HepG2 (cell line): Measurements from ENCODE around the gene TTLL8. TPM values are rescaled to one million over a fixed set of nuclear protein-coding genes. Genes with fewer than 3 reads are reported as not detected.
A peak's percentile ranks its signal among the peaks of the same experiment; 100 is the strongest.

ENCODE experiments used
- DNMT1 ChIP-seq: sonication (generic); formaldehyde crosslinking; IDR thresholded peaks from 2 replicates; pipeline ENCODE4 v1.5.1; 2020; ENCODE audit warnings: mild to moderate bottlenecking, missing genetic modification reagents
- KDM5B ChIP-seq: sonication (generic); formaldehyde crosslinking; IDR thresholded peaks from 2 replicates; pipeline ENCODE4 v1.4.0; 2020; ENCODE audit warnings: missing genetic modification reagents, mild to moderate bottlenecking, borderline replicate concordance
- KMT2B ChIP-seq: IDR thresholded peaks from 2 replicates; pipeline ENCODE4 v1.6.1; 2016; ENCODE audit warnings: missing genetic modification reagents, missing compliant biosample characterization
- RARA ChIP-seq: IDR thresholded peaks from 2 replicates; pipeline ENCODE4 v1.6.1; 2016; ENCODE audit warnings: missing genetic modification reagents, missing compliant biosample characterization
- RNF2 ChIP-seq: fragments of 450-650 bp; conservative IDR thresholded peaks from 2 replicates; pipeline ENCODE4 v1.6.1; 2016; ENCODE audit warnings: low read depth
- SIN3B ChIP-seq: fragments of 150-350 bp; IDR thresholded peaks from 2 replicates; pipeline ENCODE4 v1.6.1; 2014; ENCODE audit warnings: low read length
- XRCC5 ChIP-seq: fragments of 200-400 bp; formaldehyde crosslinking; optimal IDR thresholded peaks from 2 replicates; pipeline ENCODE3; 2017; ENCODE audit warnings: mild to moderate bottlenecking, low read length
- ZHX2 ChIP-seq, 2 experiments: sonication (generic) in 1 of 2; formaldehyde crosslinking in 1 of 2; IDR thresholded peaks; 2 replicates each; pipeline versions ENCODE4 v1.6.1 to v1.9.0; 2014 to 2022; ENCODE audit warnings: antibody characterized with exemption in 1 of 2, borderline replicate concordance in 1 of 2, inconsistent platforms in 1 of 2, low read depth in 1 of 2, missing genetic modification reagents in 1 of 2
- ZNF10 ChIP-seq: sonication (generic); formaldehyde crosslinking; IDR thresholded peaks from 2 replicates; pipeline ENCODE4 v1.4.0; 2020; ENCODE audit warnings: mild to moderate bottlenecking, low read depth, missing genetic modification reagents, borderline replicate concordance
- ZNF138 ChIP-seq: sonication (generic); formaldehyde crosslinking; IDR thresholded peaks from 2 replicates; pipeline ENCODE4 v1.5.0; 2020; ENCODE audit warnings: mild to moderate bottlenecking, low read depth, missing genetic modification reagents
- ZNF224 ChIP-seq: sonication (generic); formaldehyde crosslinking; IDR thresholded peaks from 2 replicates; pipeline ENCODE4 v1.5.0; 2020; ENCODE audit warnings: mild to moderate bottlenecking, missing genetic modification reagents
- ZNF572 ChIP-seq: sonication (generic); formaldehyde crosslinking; IDR thresholded peaks from 2 replicates; pipeline ENCODE4 v1.5.1; 2020; ENCODE audit warnings: mild to moderate bottlenecking, missing genetic modification reagents
- ZNF674 ChIP-seq: sonication (generic); formaldehyde crosslinking; IDR thresholded peaks from 2 replicates; pipeline ENCODE4 v1.5.0; 2020; ENCODE audit warnings: low read depth, mild to moderate bottlenecking, missing genetic modification reagents
- ZNF7 ChIP-seq: IDR thresholded peaks from 2 replicates; pipeline ENCODE4 v1.6.1; 2016; ENCODE audit warnings: missing biosample characterization, missing genetic modification reagents
- ZNF772 ChIP-seq: sonication (generic); formaldehyde crosslinking; IDR thresholded peaks from 2 replicates; pipeline ENCODE4 v1.5.0; 2020; ENCODE audit warnings: mild to moderate bottlenecking, missing genetic modification reagents
- ZNF773 ChIP-seq: sonication (generic); formaldehyde crosslinking; IDR thresholded peaks from 2 replicates; pipeline ENCODE4 v1.4.0; 2020; ENCODE audit warnings: missing genetic modification reagents, borderline replicate concordance
- ZNF781 ChIP-seq: sonication (generic); formaldehyde crosslinking; IDR thresholded peaks from 2 replicates; pipeline ENCODE4 v1.5.1; 2020; ENCODE audit warnings: borderline replicate concordance, mild to moderate bottlenecking, missing genetic modification reagents; ENCODE audit errors: not compliant biosample characterization
- polyA plus RNA-seq, 8 experiments: library from polyadenylated mRNA; depleted of rRNA in 3 of 8; stranded (reverse) in 7 of 8; unstranded in 1 of 8; fragments of >200 nt; fragmentation: Illumina TruSeq in 4 of 8; extraction: Trizol in 4 of 8; gene quantifications; 2 replicates each; pipeline versions ENCODE4 v1.2.1 to v1.2.3, GENCODE V29; 2011 to 2016; ENCODE audit warnings: low read depth in 4 of 8, missing spikeins in 1 of 8, mixed read lengths in 1 of 8; ENCODE audit not compliant: insufficient read depth in 1 of 8
- total RNA-seq, 5 experiments: library from RNA; depleted of rRNA; stranded (reverse); fragments of >200 nt; fragmentation: Illumina TruSeq; extraction: Trizol; gene quantifications; 2 replicates each; pipeline ENCODE4 v1.2.3, GENCODE V29; 2016; ENCODE audit warnings: low read depth in 1 of 5
- TF ChIP-seq, protein P1 (sequence below): sonication (generic); formaldehyde crosslinking; IDR thresholded peaks from 2 replicates; pipeline ENCODE4 v1.4.0; 2020; ENCODE audit warnings: missing genetic modification reagents
- TF ChIP-seq, protein P2 (sequence below): sonication (generic); formaldehyde crosslinking; IDR thresholded peaks from 2 replicates; pipeline ENCODE4 v1.8.1; 2023; ENCODE audit warnings: mild to moderate bottlenecking, missing genetic modification reagents, borderline replicate concordance

Gene TTLL8
- total and polyA plus RNA-seq, 2 of the 13 experiments (the other 11 are each of a cell fraction or from before 2014, with no cell fraction given), result not detected

DNA sequence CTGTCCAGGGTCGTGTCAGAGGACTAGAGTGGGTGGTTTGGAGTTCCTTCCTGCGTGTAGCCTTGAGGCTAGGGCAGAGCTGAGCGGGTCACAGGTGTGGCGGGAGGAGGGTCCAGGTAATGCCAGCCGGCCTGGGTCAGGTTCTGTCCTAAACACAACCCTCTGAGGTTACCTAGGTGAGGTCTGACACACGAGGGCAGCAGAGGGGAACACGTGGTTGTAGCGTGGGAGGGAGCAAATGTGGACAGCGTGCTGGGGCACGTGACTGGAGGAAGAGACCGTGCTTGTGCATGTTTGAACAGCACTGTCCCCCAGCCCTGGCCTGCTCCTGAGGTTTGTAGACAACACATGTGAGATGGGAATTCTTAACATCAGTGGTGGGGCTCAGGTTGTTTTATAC, 44.8 kb upstream of the TTLL8 start (continued):
- TF ChIP-seq, protein P1, sequence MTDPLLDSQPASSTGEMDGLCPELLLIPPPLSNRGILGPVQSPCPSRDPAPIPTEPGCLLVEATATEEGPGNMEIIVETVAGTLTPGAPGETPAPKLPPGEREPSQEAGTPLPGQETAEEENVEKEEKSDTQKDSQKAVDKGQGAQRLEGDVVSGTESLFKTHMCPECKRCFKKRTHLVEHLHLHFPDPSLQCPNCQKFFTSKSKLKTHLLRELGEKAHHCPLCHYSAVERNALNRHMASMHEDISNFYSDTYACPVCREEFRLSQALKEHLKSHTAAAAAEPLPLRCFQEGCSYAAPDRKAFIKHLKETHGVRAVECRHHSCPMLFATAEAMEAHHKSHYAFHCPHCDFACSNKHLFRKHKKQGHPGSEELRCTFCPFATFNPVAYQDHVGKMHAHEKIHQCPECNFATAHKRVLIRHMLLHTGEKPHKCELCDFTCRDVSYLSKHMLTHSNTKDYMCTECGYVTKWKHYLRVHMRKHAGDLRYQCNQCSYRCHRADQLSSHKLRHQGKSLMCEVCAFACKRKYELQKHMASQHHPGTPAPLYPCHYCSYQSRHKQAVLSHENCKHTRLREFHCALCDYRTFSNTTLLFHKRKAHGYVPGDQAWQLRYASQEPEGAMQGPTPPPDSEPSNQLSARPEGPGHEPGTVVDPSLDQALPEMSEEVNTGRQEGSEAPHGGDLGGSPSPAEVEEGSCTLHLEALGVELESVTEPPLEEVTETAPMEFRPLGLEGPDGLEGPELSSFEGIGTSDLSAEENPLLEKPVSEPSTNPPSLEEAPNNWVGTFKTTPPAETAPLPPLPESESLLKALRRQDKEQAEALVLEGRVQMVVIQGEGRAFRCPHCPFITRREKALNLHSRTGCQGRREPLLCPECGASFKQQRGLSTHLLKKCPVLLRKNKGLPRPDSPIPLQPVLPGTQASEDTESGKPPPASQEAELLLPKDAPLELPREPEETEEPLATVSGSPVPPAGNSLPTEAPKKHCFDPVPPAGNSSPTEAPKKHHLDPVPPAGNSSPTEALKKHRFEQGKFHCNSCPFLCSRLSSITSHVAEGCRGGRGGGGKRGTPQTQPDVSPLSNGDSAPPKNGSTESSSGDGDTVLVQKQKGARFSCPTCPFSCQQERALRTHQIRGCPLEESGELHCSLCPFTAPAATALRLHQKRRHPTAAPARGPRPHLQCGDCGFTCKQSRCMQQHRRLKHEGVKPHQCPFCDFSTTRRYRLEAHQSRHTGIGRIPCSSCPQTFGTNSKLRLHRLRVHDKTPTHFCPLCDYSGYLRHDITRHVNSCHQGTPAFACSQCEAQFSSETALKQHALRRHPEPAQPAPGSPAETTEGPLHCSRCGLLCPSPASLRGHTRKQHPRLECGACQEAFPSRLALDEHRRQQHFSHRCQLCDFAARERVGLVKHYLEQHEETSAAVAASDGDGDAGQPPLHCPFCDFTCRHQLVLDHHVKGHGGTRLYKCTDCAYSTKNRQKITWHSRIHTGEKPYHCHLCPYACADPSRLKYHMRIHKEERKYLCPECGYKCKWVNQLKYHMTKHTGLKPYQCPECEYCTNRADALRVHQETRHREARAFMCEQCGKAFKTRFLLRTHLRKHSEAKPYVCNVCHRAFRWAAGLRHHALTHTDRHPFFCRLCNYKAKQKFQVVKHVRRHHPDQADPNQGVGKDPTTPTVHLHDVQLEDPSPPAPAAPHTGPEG (CRISPR knock-in tag), result 0 out of 2 replicates have a peak, but pooled peaks have one; percentile 56
- TF ChIP-seq RNF2 (peak; percentile 89), DNMT1 (CRISPR knock-in tag) (no peak), ZNF772 (peak; percentile 64; the same call in 1 of the 2 replicates), ZNF572 (CRISPR knock-in tag) (no peak), KDM5B (CRISPR knock-in tag) (peak; percentile 84; the same call in 1 of the 2 replicates), XRCC5 (no peak), ZHX2 (IDR thresholded peaks at IDR 0.05; ENCODE audit: low read depth) (no peak), ZHX2 (CRISPR knock-in tag; IDR thresholded peaks at IDR 0.05; ENCODE audit: borderline replicate concordance) (no peak), SIN3B (no peak), ZNF773 (CRISPR knock-in tag) (no peak), ZNF138 (CRISPR knock-in tag) (peak; percentile 87; the same call in 1 of the 2 replicates), ZNF781 (CRISPR knock-in tag) (peak; percentile 92), ZNF7 (CRISPR knock-in tag) (no peak), RARA (peak; percentile 53), ZNF674 (CRISPR knock-in tag) (peak; percentile 78; the same call in 1 of the 2 replicates), KMT2B (0 out of 2 replicates have a peak, but pooled peaks have one; percentile 53), ZNF224 (0 out of 2 replicates have a peak, but pooled peaks have one; percentile 72), ZNF10 (CRISPR knock-in tag) (no peak)
- TF ChIP-seq, protein P2, sequence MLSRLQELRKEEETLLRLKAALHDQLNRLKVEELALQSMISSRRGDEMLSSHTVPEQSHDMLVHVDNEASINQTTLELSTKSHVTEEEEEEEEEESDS (CRISPR knock-in tag), result no peak
